RPMI7951 (cell line): Measurements from ENCODE around the gene BABAM2. TPM values are rescaled to one million over a fixed set of nuclear protein-coding genes. Genes with fewer than 3 reads are reported as not detected.

Source experiments
- DNase-seq: peaks from one replicate; pipeline ENCODE4 v3.0.0-alpha.2; 2012; ENCODE audit warnings: low read depth
- total RNA-seq: library from RNA; depleted of rRNA; stranded (reverse); fragments of >200 nt; shearing (Covaris generic); gene quantifications from 2 replicates; pipeline ENCODE4 v1.2.3, GENCODE V29; 2014

Gene BABAM2
- total RNA-seq, 1 experiment from 2014 or later: 54.7 TPM

DNA sequence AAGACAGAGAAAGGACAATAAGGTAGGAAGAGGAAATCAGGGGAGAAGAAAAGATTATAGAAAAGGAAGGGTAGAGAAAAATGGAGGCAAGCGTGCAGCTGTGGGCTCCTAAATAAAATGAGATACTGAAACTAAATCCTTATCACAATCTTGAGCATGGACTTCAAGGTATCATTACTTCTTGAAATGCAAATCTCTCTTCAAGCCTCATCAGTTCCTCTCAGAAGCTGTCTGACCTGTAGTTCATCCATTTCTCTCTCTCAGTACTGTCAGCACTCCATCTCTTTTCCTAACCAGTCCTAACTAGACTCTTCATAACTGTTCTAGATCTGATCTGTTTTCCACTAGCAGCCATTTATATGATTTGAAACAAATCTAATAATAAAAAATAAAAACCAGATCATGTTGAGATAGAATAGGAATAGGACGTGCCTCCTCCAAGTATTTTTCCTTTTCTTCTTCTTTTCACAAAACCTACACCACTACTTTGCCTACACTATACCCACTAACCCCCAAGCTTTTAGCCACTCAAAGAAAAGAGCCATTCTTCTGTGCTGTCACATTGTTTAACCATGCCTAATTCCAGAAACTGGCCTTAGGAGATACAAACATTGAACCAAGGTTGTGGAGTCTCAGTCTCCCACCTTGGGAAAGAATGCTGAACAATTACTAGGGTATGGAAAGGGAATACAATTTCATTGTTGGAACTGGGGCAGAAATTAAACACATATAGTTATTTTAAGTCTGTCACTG, 21.1 kb downstream of the BABAM2 start:
- no peak for DNase-seq

DNA sequence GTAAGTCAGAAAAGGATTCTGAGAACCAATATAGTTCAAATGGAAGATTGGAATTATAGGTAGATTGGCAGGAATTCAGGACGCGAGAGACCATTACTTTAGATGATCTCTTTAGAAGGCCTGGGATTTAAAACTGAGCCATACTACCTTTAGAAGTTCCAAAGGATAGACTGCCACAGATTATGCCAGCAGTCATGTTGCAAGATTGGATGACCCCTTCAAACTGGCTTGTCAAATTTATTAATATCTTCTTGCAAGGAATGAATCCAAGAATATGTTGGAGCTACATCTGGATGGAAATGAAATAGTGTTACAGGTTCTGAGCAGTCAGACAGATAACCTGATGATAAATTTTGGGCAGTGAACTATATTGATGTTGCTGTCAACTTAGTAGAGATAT, 22.0 kb downstream of the BABAM2 start:
- DNase-seq: no peak

DNA sequence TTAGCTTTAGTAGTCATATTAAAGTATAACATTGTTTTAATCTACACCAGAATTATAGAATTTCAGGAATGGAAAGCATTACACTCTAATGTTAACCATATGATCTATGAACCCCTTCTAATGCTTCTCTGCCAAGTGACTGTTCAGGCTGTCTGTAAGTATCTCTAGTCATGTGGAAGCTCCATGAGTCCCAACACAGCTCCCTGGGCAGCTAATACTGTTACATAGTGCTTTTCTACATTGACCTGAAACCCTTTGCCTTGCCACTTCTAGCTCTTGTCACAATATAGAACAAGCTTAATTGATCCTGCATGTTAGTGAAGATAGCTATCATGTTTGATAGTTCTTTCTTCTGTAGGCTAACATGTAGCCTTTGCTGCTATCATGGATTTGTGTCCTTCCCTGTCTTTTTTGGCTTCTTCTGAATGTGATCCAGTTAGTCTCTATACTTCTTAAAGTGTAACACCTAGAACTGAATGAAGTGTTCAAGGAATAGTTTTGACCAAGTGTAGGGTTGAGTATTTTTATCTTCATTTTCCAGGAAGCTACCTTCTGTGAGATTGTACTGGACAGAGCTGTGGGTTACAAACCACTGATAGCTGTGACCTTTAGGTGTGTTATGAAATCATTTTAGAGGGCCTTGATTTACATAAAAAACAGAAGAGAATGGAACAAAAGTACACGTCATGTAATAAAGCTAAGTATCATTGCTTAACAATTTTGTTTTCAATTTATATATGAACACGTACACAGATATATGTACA, 23.7 kb downstream of the BABAM2 start:
- no peak for DNase-seq

DNA sequence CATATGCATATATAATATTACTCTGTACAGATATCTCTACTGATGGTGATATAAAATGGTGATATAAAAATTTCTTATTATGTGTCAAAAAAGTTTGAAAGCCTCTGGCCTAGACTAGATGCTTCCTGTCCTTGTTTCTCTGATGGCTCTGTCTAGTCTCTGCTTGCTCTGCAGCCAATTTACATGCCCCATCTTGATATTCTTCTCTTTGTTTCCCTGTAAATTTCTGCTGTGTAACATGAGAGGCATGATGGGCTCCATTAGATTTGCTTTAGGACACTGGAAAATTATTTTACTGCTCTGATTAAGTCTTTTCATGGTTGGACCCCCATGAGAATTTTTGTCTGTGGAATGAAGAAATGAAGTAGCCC, 24.3 kb downstream of the BABAM2 start:
- DNase-seq: no peak

DNA sequence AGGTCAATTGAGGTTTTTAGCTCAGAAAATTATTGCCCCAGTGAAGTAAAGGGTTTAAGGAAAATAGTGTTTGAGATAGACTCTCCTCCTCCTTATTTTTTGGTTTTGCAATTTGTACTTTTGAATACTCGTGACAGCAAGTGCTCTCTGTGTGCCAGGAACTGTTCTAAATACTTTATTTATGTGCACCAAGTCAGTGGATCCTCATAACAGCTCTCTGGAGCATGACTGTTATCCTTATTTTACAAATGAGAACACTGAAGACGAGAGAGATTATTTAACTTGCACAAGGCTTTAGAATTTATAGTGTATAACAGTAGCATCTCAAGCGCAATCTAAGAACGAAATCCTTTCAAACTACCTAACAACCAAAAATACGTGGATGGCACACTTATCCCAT, 24.7 kb downstream of the BABAM2 start:
- no peak for DNase-seq

DNA sequence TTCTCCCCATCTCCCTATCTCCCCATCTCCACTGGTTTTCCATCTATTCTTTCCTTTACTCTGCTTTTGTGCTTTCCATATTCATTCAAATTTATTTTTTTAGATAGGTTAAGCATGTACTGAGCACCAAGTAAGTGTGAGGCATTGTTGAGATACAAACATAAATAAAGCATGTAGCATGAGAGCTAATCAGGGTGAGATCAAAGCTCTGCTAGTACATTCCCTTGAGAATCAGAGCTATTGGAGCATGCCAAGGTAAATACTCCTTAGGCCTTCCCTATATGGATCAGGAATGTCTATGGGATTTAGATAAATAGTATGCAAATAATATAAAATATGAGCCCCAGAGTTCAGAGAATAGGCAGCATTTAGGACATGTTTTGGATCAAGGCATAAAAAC, 25.3 kb downstream of the BABAM2 start:
- no peak for DNase-seq

DNA sequence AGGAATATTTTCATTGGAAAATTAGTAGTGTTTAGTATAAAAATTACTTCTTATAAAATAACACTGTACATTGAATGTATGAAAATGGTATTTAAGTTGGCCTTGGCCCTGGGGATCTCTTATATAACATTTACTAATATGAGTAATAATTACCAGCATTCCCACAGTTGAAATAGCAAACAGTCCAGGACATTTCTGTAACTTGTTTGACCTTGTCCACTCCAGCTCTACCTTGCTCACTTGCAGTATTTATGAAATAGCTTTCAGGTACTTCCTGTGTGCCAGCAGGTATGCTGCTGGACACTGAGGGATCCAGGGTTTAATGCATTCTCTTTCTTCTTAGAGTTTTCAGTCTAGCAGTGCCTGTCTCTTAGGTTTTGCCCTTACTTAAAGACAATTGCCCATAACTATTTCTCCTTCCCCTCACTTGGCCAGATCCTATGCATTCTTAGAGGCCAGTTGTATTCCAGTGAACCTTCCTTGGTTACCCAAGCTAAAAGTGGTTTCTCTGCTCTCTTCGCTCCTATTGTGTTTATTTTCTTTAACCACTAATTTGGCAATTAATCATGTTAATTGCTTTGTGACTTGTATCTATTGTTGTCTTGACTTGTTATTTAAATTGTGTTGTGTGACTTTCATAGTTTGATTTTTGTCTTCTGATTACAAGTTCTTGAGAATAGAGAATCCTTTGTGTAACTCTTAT, 25.9 kb downstream of the BABAM2 start:
- DNase-seq: no peak

DNA sequence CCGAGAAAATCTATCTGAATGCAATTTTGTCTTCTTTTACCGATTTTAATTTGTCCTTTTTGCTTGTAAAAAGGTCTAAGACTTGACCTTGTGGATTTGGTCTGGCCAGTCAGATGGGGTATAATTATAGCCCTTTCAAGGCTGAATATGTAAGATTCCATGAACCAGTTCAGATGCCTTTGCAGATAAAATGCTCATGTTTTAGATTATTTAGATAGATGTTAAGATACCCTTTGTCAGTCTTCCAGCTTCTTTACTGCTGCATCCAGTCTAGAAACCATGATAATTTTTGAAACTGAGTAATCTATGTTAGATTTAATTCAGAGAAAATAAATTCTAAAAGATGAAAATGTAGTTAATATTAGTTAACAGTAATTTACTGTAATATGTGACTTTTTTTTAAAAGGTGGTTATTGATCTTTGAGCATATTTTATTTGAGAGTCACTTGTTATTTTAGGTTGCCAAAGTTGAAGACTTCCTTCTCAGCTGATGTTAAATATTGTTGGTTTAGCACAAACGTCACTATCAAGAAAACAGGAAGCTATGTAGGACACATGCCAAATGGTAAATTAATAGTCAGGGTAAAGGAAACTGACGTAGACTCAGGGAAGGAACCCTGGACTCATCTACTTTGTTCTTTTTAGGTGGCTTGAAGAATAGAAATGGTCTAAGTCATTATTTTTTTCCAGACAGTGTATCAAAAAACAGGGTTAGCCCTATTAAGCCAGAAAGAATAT, 29.8 kb downstream of the BABAM2 start:
- peak; percentile 20 for DNase-seq

DNA sequence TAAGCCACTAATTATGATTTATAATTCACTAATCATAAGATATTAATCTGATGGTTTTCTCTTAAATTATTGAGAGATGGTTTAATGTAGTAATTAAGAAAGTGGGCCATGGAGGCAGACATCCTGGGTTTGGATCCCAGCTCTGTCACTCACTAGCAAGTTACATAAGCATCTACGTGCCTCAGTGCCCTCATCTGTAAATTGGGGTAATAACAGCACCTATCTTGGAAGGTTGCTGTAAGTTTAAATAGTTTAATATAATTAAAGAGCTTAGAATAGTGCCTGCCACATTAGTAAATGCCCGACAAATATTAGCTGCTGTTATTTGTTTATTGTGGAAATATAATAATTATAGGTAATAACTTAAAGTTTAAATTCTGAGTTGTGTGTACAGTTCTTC, 30.9 kb downstream of the BABAM2 start:
- no peak for DNase-seq

DNA sequence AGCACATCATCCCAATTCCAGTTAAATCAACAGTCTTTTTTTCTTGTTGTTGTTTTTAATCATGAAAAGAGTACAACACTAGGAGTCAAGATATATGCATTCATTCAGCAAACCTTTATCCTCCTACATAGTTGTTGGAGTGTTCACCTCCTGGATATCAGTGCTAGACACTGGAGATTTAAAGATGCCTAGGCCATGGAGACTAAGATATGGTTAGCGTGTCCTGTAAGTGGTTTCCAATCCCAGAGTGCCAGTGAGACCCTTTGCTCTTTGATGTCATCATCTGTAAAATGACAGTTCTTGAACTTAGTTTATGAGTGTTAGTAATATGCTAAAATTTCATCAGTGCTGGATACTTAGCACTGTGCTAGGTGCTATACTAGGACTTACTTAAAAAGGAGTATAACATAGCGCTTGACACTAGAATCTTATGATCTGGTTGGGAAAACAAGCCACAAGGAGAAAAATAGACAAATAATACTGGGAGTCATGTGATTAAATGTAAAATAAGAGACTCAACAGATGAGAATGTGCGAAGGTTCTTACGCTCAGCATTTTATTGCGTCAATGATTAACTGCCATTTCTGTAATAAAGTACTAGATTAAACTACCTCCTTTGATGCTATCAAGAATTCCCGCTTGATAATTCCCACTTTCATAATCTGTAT, 31.5 kb downstream of the BABAM2 start:
- DNase-seq: no peak

DNA sequence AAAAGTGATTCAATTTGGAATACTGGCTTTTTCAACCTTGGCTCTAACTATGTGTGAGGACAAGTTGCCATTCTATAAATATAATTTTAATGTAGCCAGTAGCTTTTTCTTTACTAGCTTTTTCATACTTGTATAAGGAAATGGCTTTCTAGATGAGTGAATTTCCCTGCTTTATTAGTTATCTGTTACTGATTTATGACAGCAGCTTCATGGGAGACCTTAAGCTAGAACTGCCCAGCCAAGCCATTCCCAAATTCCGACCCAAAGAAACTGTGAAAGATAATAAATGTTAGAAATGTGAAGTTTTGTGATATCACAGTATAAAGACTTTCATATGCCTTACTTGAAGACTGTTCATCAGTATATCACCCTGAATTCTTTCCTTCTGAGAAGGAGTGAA, 32.3 kb downstream of the BABAM2 start:
- DNase-seq: no peak

DNA sequence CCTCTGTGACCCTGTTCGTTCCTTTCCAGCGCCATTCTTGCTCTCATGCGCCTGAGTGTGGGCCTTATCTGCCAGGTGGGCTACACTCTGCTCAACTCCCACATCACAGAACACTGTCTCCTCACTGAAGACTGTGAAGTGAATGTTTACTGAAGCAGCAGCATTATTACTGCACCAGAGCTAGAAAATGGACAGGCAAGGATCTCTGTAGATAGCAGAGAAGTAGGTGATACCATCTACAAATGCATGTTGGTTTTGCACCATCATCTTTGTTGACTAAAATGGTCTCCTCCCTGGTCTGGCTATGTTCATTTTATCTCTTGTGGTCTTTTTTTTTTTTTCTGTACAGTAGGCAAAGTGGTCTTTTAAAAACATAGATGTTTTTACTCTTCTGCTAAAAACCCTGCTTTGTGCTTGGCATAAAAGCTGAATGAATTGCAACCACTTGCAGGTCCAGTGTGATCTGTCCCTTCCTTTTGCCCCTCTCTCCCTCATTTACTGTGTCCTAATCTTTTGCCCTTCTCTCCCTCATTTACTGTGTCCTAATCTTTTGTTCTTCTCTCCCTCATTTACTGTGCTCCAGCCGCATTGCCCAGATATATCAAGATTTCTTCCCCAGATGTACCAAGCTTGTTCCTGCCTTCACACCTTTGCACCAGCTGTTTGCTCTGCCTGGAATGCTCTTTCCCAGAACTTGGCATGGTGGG, 35.4 kb downstream of the BABAM2 start:
- DNase-seq: no peak

DNA sequence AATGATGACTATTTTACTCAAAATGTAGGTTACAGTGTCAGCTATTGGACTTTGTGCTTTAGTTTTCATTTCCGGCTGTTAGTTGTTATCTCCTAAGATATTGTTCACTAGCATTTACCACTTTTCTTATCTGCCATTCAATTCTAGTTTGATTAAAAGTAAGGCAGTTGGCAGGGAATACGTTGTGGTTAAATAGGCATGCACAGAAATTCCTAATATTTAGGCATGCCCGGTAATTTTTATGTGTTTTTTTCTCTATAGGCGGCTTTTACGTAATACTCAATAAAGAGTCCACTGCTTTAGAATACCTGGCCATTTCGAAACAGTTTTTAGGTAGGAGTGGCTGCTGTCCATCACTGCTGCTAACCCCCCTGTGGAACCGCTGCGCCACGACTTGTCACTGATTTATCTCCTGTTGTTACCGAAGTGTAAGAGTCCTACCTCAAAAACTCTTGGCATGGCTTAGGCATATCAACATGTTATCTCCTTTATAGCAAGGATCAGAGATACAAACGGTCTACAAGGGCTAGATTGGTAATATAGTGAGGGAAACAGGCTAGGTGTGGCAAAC, 39.5 kb downstream of the BABAM2 start:
- no peak for DNase-seq

DNA sequence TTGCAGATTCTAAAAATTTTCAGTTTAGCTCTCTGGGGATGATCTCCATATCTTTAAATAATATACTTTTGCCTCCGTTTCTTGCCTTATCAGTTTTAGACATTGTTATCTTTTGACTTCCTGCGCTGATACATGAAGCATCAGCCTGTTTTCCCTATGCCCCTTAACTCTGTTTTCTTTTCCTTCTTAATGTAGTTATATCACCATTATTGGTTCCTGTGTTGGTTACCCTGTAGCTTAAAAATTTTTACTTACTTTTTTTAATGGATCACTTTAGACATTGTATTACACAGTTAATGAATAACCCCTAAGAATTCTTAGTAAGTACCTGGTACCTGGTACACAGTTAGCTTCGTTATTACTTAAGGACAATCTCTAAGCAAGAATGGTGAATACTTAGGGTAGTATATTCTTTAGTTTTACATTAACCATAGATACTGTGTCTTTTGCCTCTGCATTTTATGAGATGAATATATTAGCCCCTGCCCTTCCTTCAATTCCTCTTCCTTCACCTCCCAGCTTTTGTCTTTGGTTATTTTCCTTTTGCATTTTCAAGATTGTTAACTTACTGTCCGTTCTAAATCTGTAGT, 40.9 kb downstream of the BABAM2 start:
- DNase-seq: no peak

DNA sequence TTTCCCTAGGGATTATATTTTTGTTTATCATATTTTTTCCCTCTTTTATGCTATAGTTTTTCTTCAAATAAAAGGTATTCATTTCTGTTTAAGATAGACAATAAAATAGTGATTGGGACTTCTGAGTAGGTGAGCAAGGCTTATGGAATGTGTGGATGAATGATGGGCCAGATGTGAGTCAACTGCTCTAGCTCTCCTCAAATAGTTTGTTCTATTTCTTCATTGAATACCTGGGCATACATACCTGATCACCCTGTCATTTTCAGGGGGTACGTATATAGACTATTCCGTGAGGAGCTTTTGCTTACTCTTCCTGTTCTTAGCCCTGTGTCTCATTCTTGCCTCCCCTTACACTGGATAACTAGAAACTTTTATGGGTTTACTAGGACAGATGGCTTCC, 41.9 kb downstream of the BABAM2 start:
- DNase-seq: peak; percentile 56

DNA sequence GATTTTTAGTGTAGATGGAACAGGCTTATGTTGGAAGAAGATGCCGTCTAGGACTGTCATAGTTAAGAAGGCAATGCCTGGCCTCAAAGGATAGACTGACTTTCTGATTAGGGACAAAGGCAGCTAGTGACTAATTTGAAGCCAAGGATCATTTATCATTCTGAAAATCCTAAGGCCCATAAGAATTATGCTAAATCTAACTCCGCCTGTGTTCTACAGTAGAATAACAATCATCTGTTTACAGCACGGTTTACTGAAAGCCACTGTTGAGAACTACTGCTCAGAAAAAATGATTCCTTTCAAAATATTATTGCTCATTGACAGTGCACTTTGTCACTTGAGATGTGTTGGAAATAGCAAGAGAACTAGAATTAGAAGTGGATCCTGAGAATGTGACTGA, 44.5 kb downstream of the BABAM2 start:
- DNase-seq: no peak

DNA sequence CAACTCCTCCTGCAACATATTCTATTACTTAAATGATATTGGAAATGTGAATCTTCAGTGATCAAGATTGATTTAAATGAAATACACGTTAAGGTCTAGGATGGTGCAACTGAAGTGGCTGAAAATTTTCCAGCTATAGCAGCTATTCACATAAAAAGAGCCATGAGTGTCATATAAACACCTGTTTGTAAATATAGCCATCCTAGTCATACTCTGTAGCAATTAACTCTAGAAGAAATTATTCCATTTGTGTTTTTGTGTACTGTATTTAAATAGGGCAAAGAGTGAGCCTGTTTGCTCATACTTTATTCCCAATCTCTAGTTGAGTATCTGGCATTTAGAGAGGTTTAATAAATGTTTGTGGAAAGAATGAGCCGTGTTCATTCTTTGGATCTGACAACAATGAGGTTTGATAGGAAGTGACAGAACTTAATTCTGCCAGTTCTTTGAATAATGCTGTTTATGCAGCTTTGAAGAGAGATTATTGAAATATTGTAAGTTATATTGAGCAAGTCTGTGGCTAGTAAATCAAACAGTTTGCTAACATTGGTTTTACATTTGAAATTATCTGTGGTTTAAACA, 49.7 kb downstream of the BABAM2 start:
- DNase-seq: no peak

DNA sequence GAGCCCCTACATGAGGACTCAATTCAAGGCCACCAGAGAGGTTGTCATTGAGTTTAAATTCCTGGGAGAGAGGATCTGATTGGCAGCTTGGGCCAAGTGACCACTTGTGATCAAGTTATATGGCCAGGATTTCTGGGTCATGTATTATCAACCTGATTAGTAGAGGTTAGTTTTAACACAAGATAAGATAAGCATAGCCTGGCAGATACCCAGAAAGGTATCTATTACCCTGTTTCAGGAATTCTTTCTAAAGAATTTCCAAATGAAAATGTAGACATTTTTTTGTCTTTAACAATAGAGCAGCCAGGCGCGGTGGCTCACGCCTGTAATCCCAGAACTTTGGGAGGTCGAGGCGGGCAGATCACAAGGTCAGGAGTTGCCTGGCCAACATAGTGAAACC, 50.5 kb downstream of the BABAM2 start:
- DNase-seq: no peak

DNA sequence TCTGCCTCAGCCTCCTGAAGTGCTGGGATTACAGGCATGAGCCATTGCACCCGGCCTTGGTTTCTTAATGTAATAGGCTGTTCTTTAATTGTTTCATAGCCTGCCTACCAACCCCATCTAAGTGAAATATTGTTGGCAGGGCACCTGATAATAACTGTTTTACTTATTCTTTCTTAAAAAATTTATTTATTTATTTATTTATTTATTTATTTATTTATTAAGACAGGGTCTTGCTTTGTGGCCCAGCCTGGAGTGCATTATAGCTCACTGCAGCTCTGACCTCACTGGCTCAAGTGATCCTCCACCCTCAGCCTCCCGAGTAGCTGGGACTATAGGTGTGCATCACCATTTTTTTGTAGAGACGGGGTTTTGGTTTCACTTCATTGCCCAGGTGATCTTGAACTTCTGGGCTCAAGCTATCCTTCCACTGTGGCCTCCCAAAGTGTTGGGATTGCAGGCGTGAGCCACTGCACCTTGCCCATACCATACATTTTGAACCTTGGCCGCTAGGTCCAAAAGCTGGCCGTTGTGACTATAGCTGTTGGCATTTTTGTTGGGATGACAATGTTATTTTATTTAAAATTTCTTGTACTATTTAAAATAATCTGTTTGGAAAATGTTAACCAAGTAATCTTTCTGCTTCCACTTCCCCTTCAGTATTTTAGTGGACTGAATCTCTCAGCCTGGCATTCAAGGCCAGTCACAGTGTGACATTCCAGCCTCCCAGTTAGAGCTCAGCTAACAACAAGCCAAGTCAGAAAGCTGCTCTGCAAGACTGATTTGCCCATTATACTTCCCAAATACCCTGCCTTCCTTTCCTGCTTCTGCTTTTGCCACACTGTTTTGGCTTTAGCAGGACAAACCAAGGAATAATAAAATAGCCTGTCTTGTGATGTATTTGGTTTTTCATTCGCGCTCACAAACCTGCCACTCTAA, 52.4 kb downstream of the BABAM2 start:
- no peak for DNase-seq
